ENCODE data around the gene EFHB. TPM values are rescaled to one million over a fixed set of nuclear protein-coding genes. Genes with fewer than 3 reads are reported as not detected.
"Not testable (repeated sequence)": the region's sequence is repeated elsewhere in the genome, so short reads cannot be mapped to it uniquely, and the experiment has no call there.

Gene EFHB
- total RNA-seq, 1 donor from 2014 or later: 0.58 TPM

- H3K4me3 ChIP-seq: no peak overlapping the region
- no peak for DNase-seq
- H3K4me1 ChIP-seq: no peaks in the 10 kb centered on the region
- no peaks in the 10 kb centered on the region for H3K36me3 ChIP-seq
- TF ChIP-seq CTCF (IDR thresholded peaks at IDR 0.05; ENCODE audit: borderline replicate concordance): no peak
- H3K27me3 ChIP-seq (ENCODE audit: low read depth): no peaks in the 10 kb centered on the region
- peaks cover 9% of the 10 kb centered on the region for H3K9me3 ChIP-seq (replicated peaks)
- no peak overlapping the region for H3K27ac ChIP-seq (replicated peaks)
- intact Hi-C loops (cut with micrococcal nuclease): no loop called here
Observed at GRCh38 chr3:19903649-19904048, 30.4 kb downstream of the EFHB start.

GRCh38 chr3:19901918-19902317, 32.1 kb downstream of the EFHB start:
- no peak for TF ChIP-seq CTCF (IDR thresholded peaks at IDR 0.05; ENCODE audit: borderline replicate concordance)
- Histone ChIP-seq H3K27me3 (ENCODE audit: low read depth) (no peaks in the 10 kb centered on the region), H3K36me3 (no peaks in the 10 kb centered on the region), H3K9me3 (replicated peaks) (peaks cover 6% of the 10 kb centered on the region), H3K4me1 (no peaks in the 10 kb centered on the region), H3K27ac (replicated peaks) (no peak overlapping the region), H3K4me3 (no peak overlapping the region)
- no peak for DNase-seq
- intact Hi-C loops (cut with micrococcal nuclease): no loop called here

DNA sequence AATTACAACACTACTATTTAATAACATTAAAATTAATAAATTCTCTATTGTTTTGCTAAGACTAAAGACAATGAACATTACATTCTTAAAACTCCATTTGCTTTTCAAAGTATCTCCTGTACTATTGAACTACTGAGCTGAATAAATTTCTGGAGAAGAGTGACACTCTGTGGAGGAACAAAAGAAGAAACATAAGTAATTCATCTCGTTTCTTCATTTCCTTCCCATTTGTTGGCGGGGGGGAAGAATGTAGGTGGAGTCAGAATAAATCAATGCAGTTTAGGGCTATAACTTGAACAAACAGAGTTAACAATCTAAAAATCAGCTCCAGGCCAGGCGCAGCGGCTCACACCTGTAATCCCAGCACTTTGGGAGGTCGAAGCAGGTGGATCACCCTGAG, 32.7 kb downstream of the EFHB start:
- intact Hi-C loops (cut with micrococcal nuclease): no loop called here
- Histone ChIP-seq H3K27ac (replicated peaks) (no peak overlapping the region), H3K9me3 (replicated peaks) (peaks cover under 1% of the 10 kb centered on the region), H3K27me3 (ENCODE audit: low read depth) (no peaks in the 10 kb centered on the region), H3K4me1 (no peaks in the 10 kb centered on the region), H3K4me3 (no peak overlapping the region), H3K36me3 (no peaks in the 10 kb centered on the region)
- TF ChIP-seq CTCF (IDR thresholded peaks at IDR 0.05; ENCODE audit: borderline replicate concordance): no peak
- DNase-seq: no peak

DNA sequence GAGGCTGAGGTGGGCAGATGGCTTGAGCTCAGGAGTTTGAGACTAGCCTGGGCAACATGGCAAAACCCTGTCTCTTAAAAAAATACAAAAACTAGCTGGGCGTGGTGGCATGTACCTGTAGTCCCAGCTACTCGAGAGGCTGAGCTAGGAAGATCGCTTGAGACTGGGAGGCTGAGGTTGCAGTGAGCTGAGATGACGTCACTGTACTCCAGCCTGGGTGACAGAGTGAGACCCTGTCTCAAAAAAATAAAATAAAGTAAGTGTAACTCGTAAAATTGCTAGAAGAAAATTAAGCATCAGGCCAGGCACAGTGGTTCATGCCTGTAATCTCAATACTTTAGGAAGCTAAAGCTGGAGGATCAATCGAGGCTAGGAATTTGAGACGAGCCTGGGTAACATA, 34.2 kb downstream of the EFHB start:
- H3K36me3 ChIP-seq; H3K9me3 ChIP-seq (replicated peaks); H3K4me3 ChIP-seq; intact Hi-C loops (cut with micrococcal nuclease); H3K4me1 ChIP-seq; DNase-seq; H3K27ac ChIP-seq (replicated peaks); H3K27me3 ChIP-seq (ENCODE audit: low read depth): not testable (repeated sequence)

GRCh38 chr3:19899264-19899663, 34.8 kb downstream of the EFHB start:
- no peak for TF ChIP-seq CTCF (IDR thresholded peaks at IDR 0.05; ENCODE audit: borderline replicate concordance)
- no peak for DNase-seq
- H3K36me3 ChIP-seq: no peaks in the 10 kb centered on the region
- H3K4me3 ChIP-seq: no peak overlapping the region
- intact Hi-C loops (cut with micrococcal nuclease): no loop called here
- no peaks in the 10 kb centered on the region for H3K27me3 ChIP-seq (ENCODE audit: low read depth)
- no peaks in the 10 kb centered on the region for H3K4me1 ChIP-seq
- H3K27ac ChIP-seq (replicated peaks): no peak overlapping the region
- no peaks in the 10 kb centered on the region for H3K9me3 ChIP-seq (replicated peaks)

- H3K4me3 ChIP-seq: no peak overlapping the region
- no peaks in the 10 kb centered on the region for H3K27me3 ChIP-seq (ENCODE audit: low read depth)
- H3K27ac ChIP-seq (replicated peaks): no peak overlapping the region
- no peaks in the 10 kb centered on the region for H3K9me3 ChIP-seq (replicated peaks)
- no peak for TF ChIP-seq CTCF (IDR thresholded peaks at IDR 0.05; ENCODE audit: borderline replicate concordance)
- intact Hi-C loops (cut with micrococcal nuclease): no loop called here
- no peaks in the 10 kb centered on the region for H3K36me3 ChIP-seq
- no peaks in the 10 kb centered on the region for H3K4me1 ChIP-seq
- DNase-seq: no peak
Observed at GRCh38 chr3:19898721-19899120, 35.3 kb downstream of the EFHB start.

Measured in left ventricle myocardium inferior (tissue), 1 donor.